Measurements from ENCODE around the gene ZNF175. TPM values are rescaled to one million over a fixed set of nuclear protein-coding genes. Genes with fewer than 3 reads are reported as not detected.

The ZNF175 gene
- total and polyA plus RNA-seq, 9 of the 15 experiments (the other 6 are each of a cell fraction or from before 2014, with no cell fraction given): 3.7 to 37.9 (median 14.0) TPM

- TF ChIP-seq ZHX1 (conservative IDR thresholded peaks at IDR 0.05; ENCODE audit: low read length): no peak
- peak; percentile 13 to 51; a peak in 2 of 4 replicates for TF ChIP-seq SIN3A (IDR thresholded peaks at IDR 0.05; ENCODE audit: borderline replicate concordance in 2 of 2, control insufficient read depth in 1 of 2, low read depth in 2 of 2, low read length in 2 of 2)
- TF ChIP-seq NFE2L1 (tag; IDR thresholded peaks at IDR 0.05; ENCODE audit: borderline replicate concordance, low read depth): no peak
- no peak for TF ChIP-seq REST (IDR thresholded peaks at IDR 0.05; ENCODE audit: borderline replicate concordance)
- 0 out of 2 replicates have a peak, but pooled peaks have one; percentile 38 for TF ChIP-seq REST (CRISPR knock-in tag; IDR thresholded peaks at IDR 0.05; ENCODE audit: low read depth)
- TF ChIP-seq DIDO1 (tag; IDR thresholded peaks at IDR 0.05; ENCODE audit: low read depth): no peak
These were observed 23.1 kb downstream of the ZNF175 start (continued) for GRCh38 chr19:51593969-51594773.

Measured in K562 (cell line).